Sigmoid colon (tissue), 4 donors: Measurements from ENCODE around the gene ANAPC4.

ENCODE experiments used
- CTCF ChIP-seq, 4 experiments: fragments of 450-650 bp in 3 of 4; fragments of 200-600 bp in 1 of 4; IDR thresholded peaks; one replicate each; pipeline ENCODE4 v1.5.1; 2016 to 2019; ENCODE audit warnings: antibody characterized with exemption in 4 of 4, mild to moderate bottlenecking in 3 of 4, moderate library complexity in 2 of 4
- EP300 ChIP-seq, 4 donors: sonication (generic); formaldehyde crosslinking; IDR thresholded peaks; one replicate each; pipeline ENCODE4 v1.6.1; 2017; ENCODE audit warnings: antibody characterized with exemption in 4 of 4
- POLR2A ChIP-seq, 2 donors: fragments of 450-650 bp; IDR thresholded peaks; one replicate each; pipeline ENCODE4 v1.6.1; 2016; ENCODE audit warnings: antibody characterized with exemption in 2 of 2, mild to moderate bottlenecking in 2 of 2, moderate library complexity in 2 of 2
- POLR2AphosphoS5 ChIP-seq, 4 donors: sonication (generic); formaldehyde crosslinking; IDR thresholded peaks; one replicate each; pipeline ENCODE4 v1.6.1; 2017; ENCODE audit warnings: antibody characterized with exemption in 4 of 4

GRCh38 chr4:25347971-25348370, 29.1 kb upstream of the ANAPC4 start:
- TF ChIP-seq CTCF (IDR thresholded peaks at IDR 0.05), result no peak
- TF ChIP-seq EP300 (IDR thresholded peaks at IDR 0.05), result no peak
- TF ChIP-seq POLR2AphosphoS5 (IDR thresholded peaks at IDR 0.05), result no peak
- TF ChIP-seq POLR2A (IDR thresholded peaks at IDR 0.05), result no peak
